ENCODE results near the gene MICAL3.

MICAL3 gene

GRCh38 chr22:17970201-17970708 lies 54.1 kb downstream of the MICAL3 start:
- no peak for DNase-seq

- no peak for DNase-seq
Observed at GRCh38 chr22:17969701-17970113, 54.7 kb downstream of the MICAL3 start.

- no peak for DNase-seq
Observed at GRCh38 chr22:17968126-17968525, 56.2 kb downstream of the MICAL3 start.

GRCh38 chr22:17966403-17966717 lies 58.0 kb downstream of the MICAL3 start:
- no peak for DNase-seq

- DNase-seq = no peak
Observed at GRCh38 chr22:17965538-17966402, 58.6 kb downstream of the MICAL3 start.

GRCh38 chr22:17964643-17965042 lies 59.7 kb downstream of the MICAL3 start:
- no peak for DNase-seq

GRCh38 chr22:17964156-17964555 lies 60.2 kb downstream of the MICAL3 start:
- DNase-seq = no peak

GRCh38 chr22:17963015-17963414 lies 61.3 kb downstream of the MICAL3 start:
- no peak for DNase-seq

GRCh38 chr22:17962168-17962567 lies 62.2 kb downstream of the MICAL3 start:
- DNase-seq = no peak

- DNase-seq = no peak
Observed at GRCh38 chr22:17961446-17961729, 63.0 kb downstream of the MICAL3 start.

GRCh38 chr22:17960695-17961445 lies 63.5 kb downstream of the MICAL3 start:
- DNase-seq = no peak

- no peak for DNase-seq
Observed at GRCh38 chr22:17960011-17960410, 64.3 kb downstream of the MICAL3 start.

- DNase-seq = no peak
Observed at GRCh38 chr22:17958166-17958565, 66.2 kb downstream of the MICAL3 start.

- no peak for DNase-seq
Observed at GRCh38 chr22:17957693-17958092, 66.7 kb downstream of the MICAL3 start.

GRCh38 chr22:17957204-17957603 lies 67.2 kb downstream of the MICAL3 start:
- DNase-seq = no peak

GRCh38 chr22:17956630-17957029 lies 67.7 kb downstream of the MICAL3 start:
- no peak for DNase-seq

GRCh38 chr22:17955590-17956379 lies 68.6 kb downstream of the MICAL3 start:
- no peak for DNase-seq

- no peak for DNase-seq
Observed at GRCh38 chr22:17954860-17955587, 69.3 kb downstream of the MICAL3 start.

GRCh38 chr22:17954200-17954859 lies 70.0 kb downstream of the MICAL3 start:
- no peak for DNase-seq

- no peak for DNase-seq
Observed at GRCh38 chr22:17953147-17953546, 71.2 kb downstream of the MICAL3 start.

- no peak for DNase-seq
Observed at GRCh38 chr22:17952273-17952801, 72.0 kb downstream of the MICAL3 start.

- DNase-seq = no peak
Observed at GRCh38 chr22:17951315-17951714, 73.0 kb downstream of the MICAL3 start.
